ENCODE data around the gene ELOVL6. TPM values are rescaled to one million over a fixed set of nuclear protein-coding genes. Genes with fewer than 3 reads are reported as not detected.

The ELOVL6 gene
- total and polyA plus RNA-seq, 9 of the 15 experiments (the other 6 are each of a cell fraction or from before 2014, with no cell fraction given): 18.3 to 82.6 (median 46.0) TPM

DNA sequence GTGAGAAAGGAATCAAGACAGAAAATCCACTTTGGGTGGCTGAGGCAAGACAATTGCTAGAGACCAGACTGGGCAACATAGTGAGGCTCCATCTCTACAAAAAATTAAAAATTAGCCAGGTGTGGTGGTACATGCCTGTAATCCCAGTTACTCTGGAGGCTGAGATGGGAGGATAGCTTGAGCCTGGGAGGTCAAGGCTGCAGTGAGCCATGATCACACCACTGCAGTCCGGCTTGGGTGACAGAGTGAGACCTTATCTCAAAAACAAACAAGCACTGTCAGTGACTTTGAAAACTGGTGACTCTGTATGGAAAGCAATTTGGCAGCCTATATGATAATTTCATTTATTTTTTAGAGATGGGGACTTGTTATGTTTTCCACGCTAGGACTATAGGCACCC, 2.3 kb upstream of the ELOVL6 start (continued):
- TF ChIP-seq, protein P1, sequence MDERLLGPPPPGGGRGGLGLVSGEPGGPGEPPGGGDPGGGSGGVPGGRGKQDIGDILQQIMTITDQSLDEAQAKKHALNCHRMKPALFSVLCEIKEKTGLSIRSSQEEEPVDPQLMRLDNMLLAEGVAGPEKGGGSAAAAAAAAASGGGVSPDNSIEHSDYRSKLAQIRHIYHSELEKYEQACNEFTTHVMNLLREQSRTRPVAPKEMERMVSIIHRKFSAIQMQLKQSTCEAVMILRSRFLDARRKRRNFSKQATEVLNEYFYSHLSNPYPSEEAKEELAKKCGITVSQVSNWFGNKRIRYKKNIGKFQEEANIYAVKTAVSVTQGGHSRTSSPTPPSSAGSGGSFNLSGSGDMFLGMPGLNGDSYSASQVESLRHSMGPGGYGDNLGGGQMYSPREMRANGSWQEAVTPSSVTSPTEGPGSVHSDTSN (CRISPR knock-in tag; IDR thresholded peaks at IDR 0.05; ENCODE audit: low read depth): no peak
- TF ChIP-seq, protein P1 (tag; conservative IDR thresholded peaks at IDR 0.05; ENCODE audit: low read depth): no peak
- no peak for TF ChIP-seq FOXK1 (CRISPR knock-in tag; IDR thresholded peaks at IDR 0.05; ENCODE audit: borderline replicate concordance)
- TF ChIP-seq SREBF2 (CRISPR knock-in tag; IDR thresholded peaks at IDR 0.05): no peak
- no peak for TF ChIP-seq ILK (tag; IDR thresholded peaks at IDR 0.05; ENCODE audit: borderline replicate concordance, low read depth)
- no peak for TF ChIP-seq U2AF1 (optimal IDR thresholded peaks at IDR 0.05; ENCODE audit: low read depth, low read length)
- no peak for TF ChIP-seq KAT7 (CRISPR knock-in tag; IDR thresholded peaks at IDR 0.05; ENCODE audit: borderline replicate concordance)
- TF ChIP-seq BCOR (IDR thresholded peaks at IDR 0.05): peak; percentile 90
- TF ChIP-seq, protein P2, sequence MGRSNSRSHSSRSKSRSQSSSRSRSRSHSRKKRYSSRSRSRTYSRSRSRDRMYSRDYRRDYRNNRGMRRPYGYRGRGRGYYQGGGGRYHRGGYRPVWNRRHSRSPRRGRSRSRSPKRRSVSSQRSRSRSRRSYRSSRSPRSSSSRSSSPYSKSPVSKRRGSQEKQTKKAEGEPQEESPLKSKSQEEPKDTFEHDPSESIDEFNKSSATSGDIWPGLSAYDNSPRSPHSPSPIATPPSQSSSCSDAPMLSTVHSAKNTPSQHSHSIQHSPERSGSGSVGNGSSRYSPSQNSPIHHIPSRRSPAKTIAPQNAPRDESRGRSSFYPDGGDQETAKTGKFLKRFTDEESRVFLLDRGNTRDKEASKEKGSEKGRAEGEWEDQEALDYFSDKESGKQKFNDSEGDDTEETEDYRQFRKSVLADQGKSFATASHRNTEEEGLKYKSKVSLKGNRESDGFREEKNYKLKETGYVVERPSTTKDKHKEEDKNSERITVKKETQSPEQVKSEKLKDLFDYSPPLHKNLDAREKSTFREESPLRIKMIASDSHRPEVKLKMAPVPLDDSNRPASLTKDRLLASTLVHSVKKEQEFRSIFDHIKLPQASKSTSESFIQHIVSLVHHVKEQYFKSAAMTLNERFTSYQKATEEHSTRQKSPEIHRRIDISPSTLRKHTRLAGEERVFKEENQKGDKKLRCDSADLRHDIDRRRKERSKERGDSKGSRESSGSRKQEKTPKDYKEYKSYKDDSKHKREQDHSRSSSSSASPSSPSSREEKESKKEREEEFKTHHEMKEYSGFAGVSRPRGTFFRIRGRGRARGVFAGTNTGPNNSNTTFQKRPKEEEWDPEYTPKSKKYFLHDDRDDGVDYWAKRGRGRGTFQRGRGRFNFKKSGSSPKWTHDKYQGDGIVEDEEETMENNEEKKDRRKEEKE (IDR thresholded peaks at IDR 0.05; ENCODE audit: borderline replicate concordance in 1 of 2, control insufficient read depth in 1 of 2, low read depth in 2 of 2, low read length in 1 of 2): no peak
- TF ChIP-seq PRMT5 (CRISPR knock-in tag; IDR thresholded peaks at IDR 0.05): no peak
- TF ChIP-seq, protein P3, sequence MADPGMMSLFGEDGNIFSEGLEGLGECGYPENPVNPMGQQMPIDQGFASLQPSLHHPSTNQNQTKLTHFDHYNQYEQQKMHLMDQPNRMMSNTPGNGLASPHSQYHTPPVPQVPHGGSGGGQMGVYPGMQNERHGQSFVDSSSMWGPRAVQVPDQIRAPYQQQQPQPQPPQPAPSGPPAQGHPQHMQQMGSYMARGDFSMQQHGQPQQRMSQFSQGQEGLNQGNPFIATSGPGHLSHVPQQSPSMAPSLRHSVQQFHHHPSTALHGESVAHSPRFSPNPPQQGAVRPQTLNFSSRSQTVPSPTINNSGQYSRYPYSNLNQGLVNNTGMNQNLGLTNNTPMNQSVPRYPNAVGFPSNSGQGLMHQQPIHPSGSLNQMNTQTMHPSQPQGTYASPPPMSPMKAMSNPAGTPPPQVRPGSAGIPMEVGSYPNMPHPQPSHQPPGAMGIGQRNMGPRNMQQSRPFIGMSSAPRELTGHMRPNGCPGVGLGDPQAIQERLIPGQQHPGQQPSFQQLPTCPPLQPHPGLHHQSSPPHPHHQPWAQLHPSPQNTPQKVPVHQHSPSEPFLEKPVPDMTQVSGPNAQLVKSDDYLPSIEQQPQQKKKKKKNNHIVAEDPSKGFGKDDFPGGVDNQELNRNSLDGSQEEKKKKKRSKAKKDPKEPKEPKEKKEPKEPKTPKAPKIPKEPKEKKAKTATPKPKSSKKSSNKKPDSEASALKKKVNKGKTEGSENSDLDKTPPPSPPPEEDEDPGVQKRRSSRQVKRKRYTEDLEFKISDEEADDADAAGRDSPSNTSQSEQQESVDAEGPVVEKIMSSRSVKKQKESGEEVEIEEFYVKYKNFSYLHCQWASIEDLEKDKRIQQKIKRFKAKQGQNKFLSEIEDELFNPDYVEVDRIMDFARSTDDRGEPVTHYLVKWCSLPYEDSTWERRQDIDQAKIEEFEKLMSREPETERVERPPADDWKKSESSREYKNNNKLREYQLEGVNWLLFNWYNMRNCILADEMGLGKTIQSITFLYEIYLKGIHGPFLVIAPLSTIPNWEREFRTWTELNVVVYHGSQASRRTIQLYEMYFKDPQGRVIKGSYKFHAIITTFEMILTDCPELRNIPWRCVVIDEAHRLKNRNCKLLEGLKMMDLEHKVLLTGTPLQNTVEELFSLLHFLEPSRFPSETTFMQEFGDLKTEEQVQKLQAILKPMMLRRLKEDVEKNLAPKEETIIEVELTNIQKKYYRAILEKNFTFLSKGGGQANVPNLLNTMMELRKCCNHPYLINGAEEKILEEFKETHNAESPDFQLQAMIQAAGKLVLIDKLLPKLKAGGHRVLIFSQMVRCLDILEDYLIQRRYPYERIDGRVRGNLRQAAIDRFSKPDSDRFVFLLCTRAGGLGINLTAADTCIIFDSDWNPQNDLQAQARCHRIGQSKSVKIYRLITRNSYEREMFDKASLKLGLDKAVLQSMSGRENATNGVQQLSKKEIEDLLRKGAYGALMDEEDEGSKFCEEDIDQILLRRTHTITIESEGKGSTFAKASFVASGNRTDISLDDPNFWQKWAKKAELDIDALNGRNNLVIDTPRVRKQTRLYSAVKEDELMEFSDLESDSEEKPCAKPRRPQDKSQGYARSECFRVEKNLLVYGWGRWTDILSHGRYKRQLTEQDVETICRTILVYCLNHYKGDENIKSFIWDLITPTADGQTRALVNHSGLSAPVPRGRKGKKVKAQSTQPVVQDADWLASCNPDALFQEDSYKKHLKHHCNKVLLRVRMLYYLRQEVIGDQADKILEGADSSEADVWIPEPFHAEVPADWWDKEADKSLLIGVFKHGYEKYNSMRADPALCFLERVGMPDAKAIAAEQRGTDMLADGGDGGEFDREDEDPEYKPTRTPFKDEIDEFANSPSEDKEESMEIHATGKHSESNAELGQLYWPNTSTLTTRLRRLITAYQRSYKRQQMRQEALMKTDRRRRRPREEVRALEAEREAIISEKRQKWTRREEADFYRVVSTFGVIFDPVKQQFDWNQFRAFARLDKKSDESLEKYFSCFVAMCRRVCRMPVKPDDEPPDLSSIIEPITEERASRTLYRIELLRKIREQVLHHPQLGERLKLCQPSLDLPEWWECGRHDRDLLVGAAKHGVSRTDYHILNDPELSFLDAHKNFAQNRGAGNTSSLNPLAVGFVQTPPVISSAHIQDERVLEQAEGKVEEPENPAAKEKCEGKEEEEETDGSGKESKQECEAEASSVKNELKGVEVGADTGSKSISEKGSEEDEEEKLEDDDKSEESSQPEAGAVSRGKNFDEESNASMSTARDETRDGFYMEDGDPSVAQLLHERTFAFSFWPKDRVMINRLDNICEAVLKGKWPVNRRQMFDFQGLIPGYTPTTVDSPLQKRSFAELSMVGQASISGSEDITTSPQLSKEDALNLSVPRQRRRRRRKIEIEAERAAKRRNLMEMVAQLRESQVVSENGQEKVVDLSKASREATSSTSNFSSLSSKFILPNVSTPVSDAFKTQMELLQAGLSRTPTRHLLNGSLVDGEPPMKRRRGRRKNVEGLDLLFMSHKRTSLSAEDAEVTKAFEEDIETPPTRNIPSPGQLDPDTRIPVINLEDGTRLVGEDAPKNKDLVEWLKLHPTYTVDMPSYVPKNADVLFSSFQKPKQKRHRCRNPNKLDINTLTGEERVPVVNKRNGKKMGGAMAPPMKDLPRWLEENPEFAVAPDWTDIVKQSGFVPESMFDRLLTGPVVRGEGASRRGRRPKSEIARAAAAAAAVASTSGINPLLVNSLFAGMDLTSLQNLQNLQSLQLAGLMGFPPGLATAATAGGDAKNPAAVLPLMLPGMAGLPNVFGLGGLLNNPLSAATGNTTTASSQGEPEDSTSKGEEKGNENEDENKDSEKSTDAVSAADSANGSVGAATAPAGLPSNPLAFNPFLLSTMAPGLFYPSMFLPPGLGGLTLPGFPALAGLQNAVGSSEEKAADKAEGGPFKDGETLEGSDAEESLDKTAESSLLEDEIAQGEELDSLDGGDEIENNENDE (IDR thresholded peaks at IDR 0.05; ENCODE audit: low read depth, low read length): no peak
